ENCODE measurements around the gene PELI2.
"Not testable (repeated sequence)": the region's sequence is repeated elsewhere in the genome, so short reads cannot be mapped to it uniquely, and the experiment has no call there.

Gene PELI2

DNA sequence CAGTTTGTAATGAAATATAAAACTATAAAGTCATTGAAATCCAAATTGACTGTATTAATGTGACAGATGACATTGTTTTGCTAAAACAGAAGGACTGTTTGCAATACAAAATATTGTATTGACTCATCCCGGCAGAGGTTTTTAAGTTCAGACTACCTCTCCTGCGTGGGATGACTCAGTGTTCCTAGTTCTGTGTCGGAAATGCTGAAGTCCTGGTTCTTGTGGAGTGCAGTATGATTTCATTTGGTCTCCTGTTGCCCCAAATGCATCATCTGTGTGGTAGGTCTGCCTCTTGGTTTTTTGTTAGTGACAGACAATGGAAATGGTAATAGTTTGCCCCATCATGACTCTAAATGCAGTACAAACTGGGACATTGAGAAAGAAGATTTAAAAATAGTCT, 27.8 kb downstream of the PELI2 start:
- no peak for FAIRE-seq

DNA sequence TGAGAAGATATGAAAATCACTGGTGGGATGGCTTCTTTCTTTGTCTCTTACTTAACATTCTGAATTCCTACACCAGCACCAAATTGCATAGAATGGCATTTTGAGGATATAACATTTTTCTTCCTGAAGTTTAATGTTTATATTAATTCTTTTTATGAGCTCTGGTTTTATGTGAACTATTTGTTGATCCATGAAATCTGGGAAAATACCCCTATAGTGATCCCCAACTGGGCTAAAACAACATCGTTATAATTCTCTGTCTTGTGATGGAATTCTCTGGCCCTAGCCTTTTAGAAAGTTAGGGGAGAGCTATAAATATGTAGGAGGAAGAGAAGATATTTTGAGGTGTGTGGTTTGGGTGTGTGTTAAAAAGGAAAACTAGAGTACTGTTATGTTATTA, 29.2 kb downstream of the PELI2 start:
- FAIRE-seq: no peak

GRCh38 chr14:56147986-56148901, 30.0 kb downstream of the PELI2 start:
- FAIRE-seq: no peak

- FAIRE-seq: no peak
These were observed 30.9 kb downstream of the PELI2 start for GRCh38 chr14:56149151-56149550.

GRCh38 chr14:56149995-56150394, 31.8 kb downstream of the PELI2 start:
- FAIRE-seq: no peak

- FAIRE-seq: no peak
These were observed 32.6 kb downstream of the PELI2 start for GRCh38 chr14:56150645-56151345.

DNA sequence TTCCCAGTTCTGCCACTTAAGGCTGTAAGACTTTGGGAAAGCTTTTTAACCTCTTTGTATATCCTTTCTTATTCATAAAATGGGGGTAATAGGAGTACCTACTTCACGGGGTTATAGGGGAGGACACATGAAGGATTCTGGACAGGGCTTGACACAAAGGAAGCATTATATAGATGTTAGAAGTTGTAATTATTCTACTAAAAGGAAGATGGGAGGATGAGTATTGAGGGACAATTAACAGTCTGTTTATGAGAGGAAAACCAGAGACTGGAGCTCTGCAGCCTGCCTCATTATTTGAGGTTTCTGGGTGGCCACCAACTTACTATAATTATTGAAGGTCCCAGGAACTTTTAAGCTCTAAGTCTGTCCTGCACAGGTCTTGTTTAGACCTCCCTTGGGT, 34.0 kb downstream of the PELI2 start:
- no peak for FAIRE-seq

- FAIRE-seq: peak; percentile 55
These were observed 35.1 kb downstream of the PELI2 start for GRCh38 chr14:56153267-56153666.

DNA sequence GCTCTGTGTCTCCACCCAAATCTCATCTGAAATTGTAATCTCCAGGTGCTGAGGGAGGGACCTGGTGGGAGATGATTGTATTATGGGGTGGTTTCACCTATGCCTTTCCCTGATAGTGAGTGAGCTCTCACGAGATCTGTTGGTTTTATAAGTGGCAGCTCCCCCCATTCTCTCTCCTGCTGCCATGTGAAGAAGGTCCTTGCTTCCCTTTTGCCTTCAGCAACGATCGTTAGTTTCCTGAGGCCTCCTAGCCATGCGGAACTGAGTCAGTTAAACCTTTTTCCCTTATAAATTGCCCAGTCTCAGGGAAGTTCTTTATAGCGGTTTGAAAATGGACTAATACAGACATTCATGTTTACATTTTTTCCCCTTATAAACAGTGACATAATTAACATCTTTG, 36.1 kb downstream of the PELI2 start:
- FAIRE-seq: no peak

DNA sequence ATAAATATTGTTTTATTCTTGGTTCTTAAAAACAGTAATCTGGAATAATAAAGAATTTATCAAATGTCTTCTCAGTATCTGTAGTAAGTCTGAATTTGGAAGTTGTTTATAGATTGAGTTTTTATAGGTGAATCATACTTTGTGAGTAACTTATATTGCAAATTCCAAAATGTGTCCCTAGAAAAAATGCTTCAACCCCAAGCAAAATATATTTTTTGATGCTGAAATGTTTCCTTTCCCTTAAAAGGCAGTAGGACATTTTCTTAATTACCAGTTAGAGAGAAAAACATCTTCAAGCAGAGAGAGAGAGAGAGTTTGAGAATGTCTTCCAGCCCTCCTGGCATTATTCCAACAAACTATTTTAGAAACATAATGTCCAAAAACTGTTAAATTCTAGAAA, 37.9 kb downstream of the PELI2 start:
- FAIRE-seq: no peak

- no peak for FAIRE-seq
These were observed 40.9 kb downstream of the PELI2 start for GRCh38 chr14:56159066-56159465.

DNA sequence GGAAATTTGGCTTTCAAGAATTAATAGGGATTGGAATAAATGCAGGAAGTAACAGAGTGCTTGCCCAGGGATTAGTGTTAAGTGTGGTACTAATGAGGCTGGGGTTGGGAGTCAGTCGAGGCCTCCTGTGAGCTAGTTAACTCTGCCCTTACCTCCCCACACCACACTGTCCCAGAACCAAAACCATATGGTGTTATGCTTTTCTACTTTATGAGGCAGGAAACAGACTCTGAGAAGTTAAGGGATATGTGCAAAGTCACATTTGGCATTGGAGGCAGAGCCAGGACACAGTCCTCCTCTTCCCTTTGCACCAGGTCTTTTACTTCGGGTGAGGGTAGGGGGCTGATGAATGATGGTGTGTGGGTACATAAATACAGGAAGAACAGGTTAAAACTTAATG, 41.9 kb downstream of the PELI2 start:
- no peak for FAIRE-seq

DNA sequence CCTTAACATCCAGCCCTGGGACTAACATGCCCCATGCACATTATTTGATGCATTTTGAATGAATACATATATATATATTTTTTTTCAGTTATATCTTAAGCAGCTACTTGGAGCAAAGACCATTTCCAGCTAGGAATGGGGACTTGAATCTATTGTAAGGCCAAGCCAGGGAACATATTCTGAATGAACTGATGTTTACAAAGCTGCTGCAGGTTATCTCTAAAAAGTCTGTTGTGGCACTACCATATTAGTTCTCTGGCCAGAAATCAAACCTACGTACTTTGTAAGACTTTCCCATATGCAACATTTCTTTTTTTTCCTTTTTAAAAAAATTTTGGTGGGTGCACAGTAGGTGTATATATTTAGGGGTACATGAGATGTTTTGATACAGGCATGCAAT, 43.4 kb downstream of the PELI2 start:
- FAIRE-seq: no peak

DNA sequence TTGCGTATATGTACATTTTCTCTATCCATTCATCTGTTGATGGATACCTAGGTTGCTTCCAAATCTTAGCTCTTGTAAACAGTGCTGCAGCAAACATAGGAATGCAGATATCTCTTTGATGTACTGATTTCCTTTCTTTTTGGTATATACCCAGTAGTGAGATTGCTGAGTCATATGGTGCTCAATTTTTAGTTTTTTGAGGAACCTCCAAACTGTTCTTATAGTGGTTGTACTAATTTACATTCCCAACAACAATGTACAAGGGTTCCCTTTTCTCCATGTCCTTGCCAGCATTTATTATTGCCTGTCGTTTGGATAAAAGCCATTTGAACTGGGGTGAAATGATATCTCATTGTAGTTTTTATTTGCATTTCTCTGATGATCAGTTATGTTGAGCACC, 44.3 kb downstream of the PELI2 start:
- no peak for FAIRE-seq

DNA sequence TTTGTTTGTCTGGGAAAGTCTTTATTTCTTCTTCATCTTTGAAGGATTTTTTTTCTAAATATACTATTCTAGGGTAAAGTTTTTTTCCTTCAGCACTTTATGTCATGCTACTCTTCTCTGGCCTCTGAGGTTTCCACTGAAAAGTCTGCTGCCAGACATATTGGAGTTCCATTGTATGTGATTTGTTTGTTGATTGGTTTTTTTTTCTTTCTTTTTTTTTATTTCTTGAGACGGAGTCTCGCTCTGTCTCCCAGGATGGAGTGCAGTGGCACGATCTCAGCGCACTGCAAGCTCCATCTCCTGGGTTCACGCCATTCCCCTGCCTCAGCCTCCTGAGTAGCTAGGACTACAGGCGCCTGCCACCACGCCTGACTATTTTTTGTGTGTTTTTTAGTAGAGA, 48.4 kb downstream of the PELI2 start:
- not testable (repeated sequence) for FAIRE-seq

GRCh38 chr14:56168007-56168616, 49.9 kb downstream of the PELI2 start:
- no peak for FAIRE-seq

DNA sequence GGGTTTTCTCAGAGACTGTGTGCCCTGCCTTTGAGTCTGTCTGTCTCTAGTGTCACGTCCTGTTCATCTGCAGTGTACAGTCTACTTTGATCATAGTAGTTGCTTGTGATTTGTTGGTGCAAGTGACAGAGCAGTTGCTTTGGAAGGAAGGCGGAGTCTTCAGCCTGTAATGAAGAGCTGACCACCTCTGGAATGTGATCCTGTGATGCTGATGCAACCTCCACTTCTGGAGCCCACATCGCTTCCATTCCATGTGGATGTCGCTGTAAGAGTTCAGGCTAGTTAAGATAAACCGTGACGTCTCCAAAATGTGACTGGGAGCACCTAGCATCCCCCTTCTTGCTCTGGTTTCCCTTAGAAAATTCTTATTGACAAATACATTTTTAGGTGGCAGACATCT, 51.8 kb downstream of the PELI2 start:
- no peak for FAIRE-seq

DNA sequence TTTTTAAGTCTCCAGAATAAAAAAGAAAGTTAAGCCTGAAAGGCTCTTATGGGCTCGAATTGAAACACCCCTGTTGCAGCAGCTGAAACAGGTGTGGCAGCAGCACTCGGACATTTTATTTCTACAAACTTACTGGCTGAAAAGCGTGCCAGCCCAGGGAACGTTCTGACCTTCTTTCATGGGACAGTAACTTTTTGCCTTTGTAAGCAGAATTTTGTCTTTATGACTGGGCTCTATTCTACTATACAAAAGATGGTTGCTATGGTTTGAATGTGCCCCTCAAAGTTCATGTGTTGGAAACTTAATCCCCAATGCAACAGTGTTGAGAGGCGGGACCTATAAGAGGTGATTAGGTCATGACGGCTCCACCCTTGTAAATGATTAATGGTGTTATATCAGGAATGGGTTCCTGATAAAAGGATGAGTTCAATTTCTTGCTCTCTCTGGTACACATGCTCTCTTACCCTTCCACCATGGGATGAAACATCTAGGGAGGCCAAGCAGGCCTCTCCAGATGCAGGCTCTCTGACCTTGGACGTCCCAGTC, 52.7 kb downstream of the PELI2 start:
- peak; percentile 5 for FAIRE-seq

DNA sequence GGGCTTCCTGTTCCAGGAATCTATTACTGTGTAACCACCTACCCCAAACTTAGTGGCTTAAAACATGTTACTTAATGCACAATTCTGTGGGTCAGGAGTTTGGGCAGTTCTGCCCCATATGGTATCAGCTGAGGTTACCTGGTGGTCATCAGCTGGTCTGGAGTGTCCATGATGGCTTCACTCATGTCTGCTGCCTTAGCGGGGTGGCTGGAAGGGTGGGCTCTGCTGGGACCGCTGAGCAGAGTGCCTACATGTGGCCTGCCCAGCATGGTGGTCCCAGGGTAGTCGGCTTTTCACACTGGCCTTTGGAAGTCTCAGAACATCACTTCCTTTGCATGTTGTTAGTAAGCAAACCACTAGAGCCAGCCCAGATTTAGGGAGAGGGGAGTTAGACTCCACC, 53.9 kb downstream of the PELI2 start:
- FAIRE-seq: no peak

- no peak for FAIRE-seq
These were observed 54.4 kb downstream of the PELI2 start for GRCh38 chr14:56172571-56172971.

DNA sequence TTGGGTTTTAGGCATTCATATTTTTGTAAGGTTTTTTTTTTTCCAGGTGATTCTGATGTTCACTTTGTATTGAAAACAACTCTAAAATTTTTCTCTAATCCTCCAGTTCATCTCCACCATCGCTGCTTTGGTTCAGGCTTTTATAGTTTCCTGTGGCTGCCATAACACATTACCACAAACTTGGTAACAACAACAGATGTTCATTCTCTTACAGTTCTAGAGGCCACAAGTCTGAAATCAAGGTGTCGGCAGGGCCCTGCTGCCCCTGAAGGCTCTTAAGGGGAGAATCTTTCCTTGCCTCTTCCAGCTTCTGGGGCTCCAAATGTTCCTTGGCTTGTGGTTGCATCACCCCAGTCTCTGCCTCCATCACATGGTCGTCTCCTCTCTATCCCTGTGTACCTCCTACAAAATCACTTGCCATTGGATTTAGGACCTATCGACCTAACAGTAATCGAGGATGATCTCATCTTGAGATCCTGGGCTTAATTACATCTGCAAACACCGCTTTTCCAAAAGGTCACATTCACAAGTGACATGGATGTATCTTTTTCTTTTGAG, 55.2 kb downstream of the PELI2 start:
- FAIRE-seq: no peak

DNA sequence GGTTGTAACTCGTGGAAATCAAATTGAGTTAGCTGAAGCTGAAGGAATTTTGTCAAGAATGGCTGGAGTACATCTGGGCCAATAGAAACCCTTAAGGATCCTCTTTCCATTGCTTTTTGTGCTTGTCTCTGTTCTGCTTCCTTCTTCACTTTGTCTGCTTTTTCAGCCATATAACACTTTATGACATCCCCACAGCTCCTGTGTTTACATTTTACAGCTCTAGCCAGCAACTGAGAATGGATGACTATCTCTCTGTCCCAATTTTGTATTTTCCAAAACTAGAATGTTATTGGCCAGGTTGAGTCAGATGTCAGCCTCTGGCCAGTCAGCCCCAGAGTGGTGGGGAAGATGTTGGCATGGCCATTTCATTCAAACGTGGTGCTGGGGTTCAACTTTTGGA, 57.6 kb downstream of the PELI2 start:
- no peak for FAIRE-seq

GRCh38 chr14:56176530-56176929, 58.3 kb downstream of the PELI2 start:
- FAIRE-seq: no peak

All from islet of Langerhans (tissue), 1 donor.